Ecto neural progenitor cell (in vitro differentiated cells): Measurements from ENCODE around the gene RAP2A.
A peak's percentile ranks its signal among the peaks of the same experiment; 100 is the strongest.

Source experiments
- DNase-seq: peaks from one replicate; pipeline ENCODE4 v3.0.0-alpha.2; 2018; ENCODE audit warnings: low spot score

Gene RAP2A

GRCh38 chr13:97433727-97434396 lies at the start of gene RAP2A:
Gene RAP2A, plus strand, starts transcription at chr13:97434169. Its CDS starts 302 bp downstream, at chr13:97434471.
- peak; percentile 95 for DNase-seq

- DNase-seq = no peak
These were observed 49.6 kb upstream of the RAP2A start for GRCh38 chr13:97384371-97384770.

DNA sequence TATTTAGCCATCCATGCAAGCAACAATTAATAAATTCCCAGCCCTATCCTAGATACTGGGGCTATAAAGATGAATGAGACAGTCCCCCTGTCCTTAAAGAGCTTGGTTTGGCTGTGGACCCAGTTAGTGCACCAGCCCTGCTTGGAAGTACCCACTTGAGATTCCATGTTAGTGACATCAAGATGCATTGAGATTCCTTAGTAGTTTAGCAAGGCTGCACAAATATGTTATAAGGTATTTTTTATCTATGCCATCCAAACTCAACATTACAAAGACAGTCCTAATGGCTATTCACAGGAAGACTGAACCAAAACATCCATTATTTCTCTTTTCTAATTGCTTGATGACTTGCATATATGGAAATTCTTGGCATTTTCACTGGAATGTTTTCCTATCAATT lies 48.8 kb upstream of the RAP2A start:
- no peak for DNase-seq

DNA sequence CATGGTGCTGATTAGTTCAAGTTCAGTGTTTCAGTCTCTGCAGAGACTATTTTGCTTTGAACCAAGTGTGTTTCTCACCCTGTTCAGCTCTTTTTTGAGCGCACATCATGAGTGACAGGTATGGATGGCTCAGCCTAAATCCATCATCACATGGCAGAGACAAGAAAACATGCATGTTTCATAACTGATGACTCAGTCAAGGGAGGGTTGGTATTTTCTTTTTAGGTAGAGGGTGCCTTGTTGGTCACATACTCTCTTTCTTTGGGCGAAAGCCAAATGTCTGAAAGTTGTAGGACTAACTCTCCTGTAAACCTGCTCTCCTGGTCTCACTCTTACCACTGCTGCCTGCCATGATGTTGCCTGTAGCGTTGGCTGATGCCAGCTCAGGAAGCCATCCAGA lies 48.1 kb upstream of the RAP2A start:
- no peak for DNase-seq

DNA sequence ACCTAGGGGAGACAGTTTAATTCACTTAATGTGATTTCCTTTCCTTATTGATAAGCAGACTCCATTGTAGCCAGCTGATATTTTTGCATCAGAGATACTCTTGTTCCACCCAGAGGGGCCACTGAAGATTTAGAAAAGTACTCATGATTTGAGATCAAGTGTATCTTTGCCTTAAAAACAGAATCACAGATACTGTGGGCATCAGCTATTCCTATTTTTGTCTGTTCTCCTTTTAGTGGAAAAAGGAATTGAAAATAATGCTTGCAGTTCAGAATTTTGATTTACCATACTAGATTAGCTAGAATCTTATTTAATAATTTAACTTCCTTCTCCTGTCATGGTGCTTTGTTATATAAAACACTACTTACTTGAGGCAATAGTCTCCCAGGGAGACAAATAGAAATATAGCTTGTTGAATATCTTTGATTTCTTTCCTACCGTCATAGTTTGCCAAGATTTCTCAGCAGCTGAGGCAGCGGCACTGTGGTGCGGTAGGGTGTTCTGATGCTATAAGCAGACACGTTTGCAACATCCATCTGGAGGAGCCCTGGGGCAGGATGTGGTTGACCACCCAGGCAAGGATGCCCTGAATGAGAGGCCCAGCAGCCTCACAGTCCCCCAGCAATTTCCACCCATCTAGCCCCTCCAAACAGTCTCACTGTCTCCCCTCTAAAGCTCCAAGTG lies 47.0 kb upstream of the RAP2A start:
- no peak for DNase-seq

DNA sequence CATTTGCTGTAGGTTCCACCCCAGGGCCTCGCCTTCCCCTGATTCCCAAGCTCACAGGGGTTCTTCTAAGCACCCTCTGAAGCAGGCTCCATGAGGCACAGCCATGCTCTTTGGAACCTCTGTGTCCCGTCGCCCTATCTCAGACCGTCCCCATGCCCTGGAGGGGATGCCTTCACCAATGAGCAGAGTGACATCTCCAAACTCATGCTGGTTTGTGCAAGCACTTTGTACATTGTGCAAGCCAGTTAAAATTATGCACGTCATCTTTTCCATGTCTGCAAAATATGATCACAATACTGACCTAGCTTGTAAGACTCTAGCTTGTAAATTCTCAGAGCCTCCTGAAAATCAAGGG lies 46.5 kb upstream of the RAP2A start:
- no peak for DNase-seq

DNA sequence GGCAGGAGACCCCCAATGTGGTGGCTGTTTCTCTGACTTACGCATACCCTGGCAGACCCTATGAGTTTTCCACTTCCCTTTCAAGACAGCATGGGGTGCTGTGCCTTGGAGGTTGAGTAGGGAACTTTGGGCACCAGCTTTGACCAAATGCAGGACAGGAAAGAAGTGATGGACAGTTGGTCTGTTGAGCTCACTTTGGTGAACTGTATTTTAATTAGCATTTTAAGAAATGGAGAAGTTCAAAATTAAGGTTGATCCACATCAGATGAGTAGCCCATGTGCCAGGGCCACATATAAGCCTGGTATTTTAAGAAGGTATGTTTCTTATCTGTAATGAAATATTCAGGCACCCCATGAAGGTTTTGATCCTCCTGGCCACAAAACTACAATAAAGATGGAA lies 46.1 kb upstream of the RAP2A start:
- no peak for DNase-seq

DNA sequence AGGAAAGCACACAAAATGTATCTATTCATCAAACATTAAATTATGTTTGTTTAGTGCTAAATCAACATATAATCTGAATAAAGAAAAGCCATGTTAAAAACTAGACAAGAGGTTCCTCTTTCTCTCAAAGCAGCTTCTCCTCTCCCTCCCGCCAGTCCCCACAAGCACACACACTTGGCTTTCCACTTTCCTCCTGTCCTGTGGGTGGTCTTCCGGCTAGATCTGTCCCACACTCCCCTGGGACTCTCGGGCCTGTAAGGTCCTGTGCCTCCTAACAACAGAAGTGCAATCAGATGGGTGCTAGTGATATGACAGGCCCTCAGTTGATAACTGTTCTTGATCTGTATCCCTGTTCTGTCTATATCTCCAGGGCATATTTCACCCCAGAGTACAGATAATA lies 45.6 kb upstream of the RAP2A start:
- DNase-seq = no peak

GRCh38 chr13:97390941-97391600 lies 42.9 kb upstream of the RAP2A start:
- DNase-seq = no peak

- DNase-seq = no peak
These were observed 41.9 kb upstream of the RAP2A start for GRCh38 chr13:97392020-97392419.

- no peak for DNase-seq
These were observed 39.4 kb upstream of the RAP2A start for GRCh38 chr13:97394542-97394941.

- no peak for DNase-seq
These were observed 38.4 kb upstream of the RAP2A start for GRCh38 chr13:97395447-97396136.

GRCh38 chr13:97397267-97397666 lies 36.7 kb upstream of the RAP2A start:
- no peak for DNase-seq

GRCh38 chr13:97401421-97401820 lies 32.5 kb upstream of the RAP2A start:
- no peak for DNase-seq

- no peak for DNase-seq
These were observed 29.8 kb upstream of the RAP2A start for GRCh38 chr13:97403893-97404750.

GRCh38 chr13:97407540-97407939 lies 26.4 kb upstream of the RAP2A start:
- no peak for DNase-seq

DNA sequence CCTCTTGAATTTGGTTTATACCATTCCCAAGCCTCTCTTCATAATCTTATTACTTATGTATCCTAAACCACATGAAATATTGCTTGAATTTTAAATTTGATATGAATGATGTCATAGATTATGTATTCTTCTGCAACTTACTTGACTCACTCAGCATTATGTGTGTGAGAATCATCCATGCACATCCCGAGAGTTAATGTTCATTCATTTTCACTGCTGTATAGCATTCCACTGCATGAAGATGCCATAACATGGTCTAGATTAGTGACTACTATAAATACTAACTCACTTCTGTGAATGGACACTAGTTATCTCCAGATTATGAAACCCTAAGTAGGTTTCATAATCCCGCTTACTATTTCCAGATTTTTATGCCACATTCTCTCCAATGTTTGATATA lies 25.0 kb upstream of the RAP2A start:
- no peak for DNase-seq

GRCh38 chr13:97411984-97412383 lies 22.0 kb upstream of the RAP2A start:
- no peak for DNase-seq

- DNase-seq = no peak
These were observed 20.3 kb upstream of the RAP2A start for GRCh38 chr13:97413694-97414093.

DNA sequence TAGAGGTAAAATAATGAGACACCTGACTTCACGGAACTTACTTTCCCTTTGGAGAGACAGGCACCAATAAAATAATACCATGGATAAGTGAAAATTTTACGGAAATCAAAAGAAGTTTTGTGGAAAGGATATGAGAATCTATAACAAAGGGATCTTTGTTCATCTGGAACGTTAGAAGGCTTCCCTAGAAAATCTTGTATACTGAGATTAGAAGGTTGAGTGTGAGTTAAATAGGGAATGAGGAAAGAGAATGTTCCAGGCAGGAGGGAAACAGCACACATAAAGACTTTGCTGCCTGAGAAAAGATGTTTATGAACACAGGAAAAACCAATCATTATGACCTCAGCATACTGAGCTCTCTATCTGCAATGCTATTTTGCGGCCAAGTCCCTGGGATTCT lies 19.6 kb upstream of the RAP2A start:
- no peak for DNase-seq

- DNase-seq = no peak
These were observed 16.3 kb upstream of the RAP2A start for GRCh38 chr13:97417698-97418097.
